Right kidney (tissue), 1 donor: ENCODE measurements around the gene WLS.

Source experiments
- DNase-seq: peaks from one replicate; pipeline ENCODE4 v3.0.0-alpha.2; 2016

The WLS gene

DNA sequence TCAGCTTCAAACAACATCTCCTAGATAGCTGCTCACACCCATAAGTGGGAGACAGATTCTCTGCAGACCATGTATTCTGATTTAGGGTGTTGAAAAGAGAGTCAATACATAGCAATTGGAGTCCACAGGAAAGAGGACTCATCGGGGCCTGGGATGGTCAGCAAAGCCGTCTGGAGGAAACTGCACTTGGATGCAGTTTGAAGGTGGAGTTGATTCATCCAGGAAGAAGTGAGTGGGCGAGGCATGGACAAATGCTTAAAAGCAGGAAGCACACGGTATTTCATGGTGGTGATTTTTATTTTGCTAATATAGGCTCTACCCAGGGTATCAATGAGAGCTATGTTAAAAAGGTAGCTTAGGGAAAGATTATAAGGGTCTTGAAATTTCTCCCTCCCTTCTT lies 145.1 kb downstream of the WLS start:
- DNase-seq, result no peak

DNA sequence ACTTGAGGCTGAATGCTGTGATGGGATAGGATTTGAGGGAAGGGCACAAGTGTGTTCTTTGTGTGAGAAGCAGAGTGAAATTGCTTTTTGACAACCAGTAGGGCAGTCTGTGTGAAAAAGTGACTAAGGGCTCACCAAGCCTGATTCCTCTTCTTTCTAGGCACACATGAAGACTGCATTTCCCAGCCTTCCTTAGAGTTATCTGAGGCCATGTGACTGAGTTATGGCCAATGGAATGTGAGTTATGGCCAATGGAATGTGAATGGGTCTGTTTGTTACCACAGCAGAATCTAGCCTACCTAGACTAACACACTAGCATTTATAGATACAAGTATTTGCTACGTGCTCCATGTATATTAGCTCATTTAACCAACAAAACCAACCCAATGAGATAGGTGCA lies 146.6 kb downstream of the WLS start:
- DNase-seq, result no peak

- no peak for DNase-seq
Measured at GRCh38 chr1:68083686-68084085, 148.6 kb downstream of the WLS start.

DNA sequence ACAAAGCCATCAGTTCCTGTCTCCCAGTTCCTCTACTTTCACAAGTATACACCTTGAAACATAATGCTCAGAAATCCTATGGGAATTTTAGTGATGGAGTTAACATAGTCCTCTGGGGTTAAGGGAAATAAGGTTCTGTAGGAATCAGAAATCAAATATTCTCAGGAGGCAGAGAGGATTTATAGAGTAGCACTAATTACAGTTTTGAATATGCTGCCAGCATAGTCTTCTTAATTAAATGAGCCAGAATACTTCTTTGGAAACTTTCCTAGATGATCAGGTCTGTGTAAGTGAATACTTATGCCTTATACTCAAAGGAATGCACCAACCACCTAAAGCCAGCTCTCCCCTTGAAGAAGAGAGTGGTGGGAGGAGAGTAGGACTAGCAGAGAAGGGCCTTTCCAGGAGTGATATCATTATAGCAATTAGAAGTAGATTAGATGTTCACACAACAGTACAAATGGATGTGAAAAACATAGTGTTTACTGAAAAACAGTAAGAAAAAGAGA lies 150.5 kb downstream of the WLS start:
- DNase-seq, result no peak

- DNase-seq, result no peak
Measured at GRCh38 chr1:68078647-68079046, 153.7 kb downstream of the WLS start.
